Measurements from ENCODE around the gene VPS52. TPM values are rescaled to one million over a fixed set of nuclear protein-coding genes. Genes with fewer than 3 reads are reported as not detected.

VPS52 gene
- total and polyA plus RNA-seq, 2 donors (not counting 1 experiment from before 2014, with no cell fraction given): 100 to 144 TPM

DNA sequence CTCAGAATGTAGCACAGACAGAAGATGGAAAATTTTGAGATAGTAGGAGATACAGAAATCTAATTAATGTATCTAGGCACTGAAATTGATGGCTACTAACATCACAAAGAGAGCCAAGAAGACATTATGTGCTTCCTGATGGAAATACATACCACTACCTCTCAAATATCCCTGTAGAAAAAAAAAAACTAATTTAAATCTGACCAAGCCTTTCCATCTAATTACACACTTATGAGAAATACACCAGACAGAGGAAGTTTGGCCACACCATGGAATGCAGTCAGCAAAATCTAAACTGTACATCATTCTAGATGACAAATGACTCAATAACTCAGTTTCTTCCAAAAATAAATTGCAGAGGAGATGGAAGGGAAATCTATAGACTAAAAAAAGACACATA is 18.9 kb downstream of the VPS52 start:
- Histone ChIP-seq H3K9ac (ENCODE audit: low read length) (no peak overlapping the region), H3K27me3 (replicated peaks in 1 of 4; ENCODE audit: control extremely low read depth in 1 of 4, control insufficient read depth in 3 of 4, insufficient read depth in 4 of 4, low read length in 3 of 4) (no peaks in the 10 kb centered on the region), H2AFZ (ENCODE audit: insufficient read depth, low read depth, low read length, poor library complexity, severe bottlenecking) (no peak overlapping the region), H3K79me2 (ENCODE audit: control insufficient read depth, insufficient read depth, low read length) (peaks cover 9% of the 10 kb centered on the region), H3K4me3 (ENCODE audit: control extremely low read depth in 1 of 5, extremely low read depth in 1 of 5, insufficient read depth in 1 of 5, low read depth in 2 of 5, low read length in 4 of 5) (no peak overlapping the region), H4K20me1 (ENCODE audit: control insufficient read depth, insufficient read depth, low read length, poor library complexity, severe bottlenecking) (no peaks in the 10 kb centered on the region), H3K36me3 (replicated peaks in 1 of 2; ENCODE audit: control extremely low read depth in 1 of 2, control insufficient read depth in 1 of 2, extremely low read depth in 1 of 2, insufficient read depth in 2 of 2, low read length in 1 of 2) (peaks cover 0 to 9% of the 10 kb centered on the region in 2 experiments), H3K4me2 (replicated peaks; ENCODE audit: low read depth, low read length, poor library complexity, severe bottlenecking) (no peak overlapping the region), H3K9me3 (ENCODE audit: control extremely low read depth in 1 of 3, control insufficient read depth in 2 of 3, insufficient read depth in 1 of 3, low read length in 2 of 3) (no peaks in the 10 kb centered on the region), H3K27ac (ENCODE audit: low read length in 2 of 2) (no peak overlapping the region), H3K4me1 (ENCODE audit: control insufficient read depth in 2 of 2, insufficient read depth in 2 of 2, low read length in 2 of 2) (peaks cover 12 to 23% of the 10 kb centered on the region in 2 donors)
- Mint-ChIP-seq H3K27ac (no peak overlapping the region), H3K4me3 (no peak overlapping the region), H3K4me1 (peaks cover 31% of the 10 kb centered on the region), H3K27me3 (no peaks in the 10 kb centered on the region), H3K9me3 (ENCODE audit: insufficient read depth) (no peaks in the 10 kb centered on the region)
- ATAC-seq (ENCODE audit: low read depth) (no peak), DNase-seq (no peak)
- TF ChIP-seq, protein P1, sequence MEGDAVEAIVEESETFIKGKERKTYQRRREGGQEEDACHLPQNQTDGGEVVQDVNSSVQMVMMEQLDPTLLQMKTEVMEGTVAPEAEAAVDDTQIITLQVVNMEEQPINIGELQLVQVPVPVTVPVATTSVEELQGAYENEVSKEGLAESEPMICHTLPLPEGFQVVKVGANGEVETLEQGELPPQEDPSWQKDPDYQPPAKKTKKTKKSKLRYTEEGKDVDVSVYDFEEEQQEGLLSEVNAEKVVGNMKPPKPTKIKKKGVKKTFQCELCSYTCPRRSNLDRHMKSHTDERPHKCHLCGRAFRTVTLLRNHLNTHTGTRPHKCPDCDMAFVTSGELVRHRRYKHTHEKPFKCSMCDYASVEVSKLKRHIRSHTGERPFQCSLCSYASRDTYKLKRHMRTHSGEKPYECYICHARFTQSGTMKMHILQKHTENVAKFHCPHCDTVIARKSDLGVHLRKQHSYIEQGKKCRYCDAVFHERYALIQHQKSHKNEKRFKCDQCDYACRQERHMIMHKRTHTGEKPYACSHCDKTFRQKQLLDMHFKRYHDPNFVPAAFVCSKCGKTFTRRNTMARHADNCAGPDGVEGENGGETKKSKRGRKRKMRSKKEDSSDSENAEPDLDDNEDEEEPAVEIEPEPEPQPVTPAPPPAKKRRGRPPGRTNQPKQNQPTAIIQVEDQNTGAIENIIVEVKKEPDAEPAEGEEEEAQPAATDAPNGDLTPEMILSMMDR (IDR thresholded peaks at IDR 0.05): no peak
- TF ChIP-seq EZH2 (IDR thresholded peaks at IDR 0.05; ENCODE audit: borderline replicate concordance, insufficient read depth, low read depth, low read length, poor library complexity, severe bottlenecking): no peak
- ChIA-PET POLR2A (no interaction called here), CTCF (interaction anchor here (0.7 kb wide), 1 partner anchor 1363 kb away, joined by 3 read pairs; no protein-coding TSS in a partner anchor)
- intact Hi-C loops (cut with micrococcal nuclease): no loop called here

DNA sequence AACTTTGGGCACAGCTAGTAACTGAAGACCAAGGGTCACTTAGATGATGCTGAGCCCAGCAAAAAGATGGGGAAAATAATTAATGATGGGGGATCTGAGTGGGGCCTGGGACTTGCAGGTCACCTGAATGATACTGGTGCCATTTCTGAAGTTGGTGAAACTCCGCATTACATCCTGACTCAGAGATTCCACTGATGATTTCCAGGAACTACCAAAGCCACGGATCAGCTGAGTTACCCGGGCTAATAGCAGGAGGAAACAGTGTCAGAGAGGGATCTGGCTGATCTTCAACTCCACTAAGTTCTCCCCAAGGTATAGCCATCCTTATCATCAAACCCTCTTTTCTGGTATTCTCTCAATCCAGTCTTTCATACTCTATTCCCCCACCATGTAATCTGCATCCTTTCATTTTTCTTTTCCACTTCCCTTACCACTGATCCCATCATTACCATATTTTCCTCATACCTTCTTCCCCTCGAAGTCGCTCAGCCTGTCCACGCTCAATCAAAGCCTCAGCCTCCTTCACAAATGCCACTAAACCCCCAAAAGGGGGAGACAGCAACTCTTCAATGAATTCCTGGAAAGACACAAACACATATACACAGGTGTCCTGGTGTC is 20.2 kb downstream of the VPS52 start:
- ATAC-seq (ENCODE audit: low read depth) (no peak), DNase-seq (no peak)
- H4K20me1 ChIP-seq (ENCODE audit: control insufficient read depth, insufficient read depth, low read length, poor library complexity, severe bottlenecking): no peaks in the 10 kb centered on the region
- no peaks in the 10 kb centered on the region for H3K27me3 ChIP-seq (replicated peaks in 1 of 4; ENCODE audit: control extremely low read depth in 1 of 4, control insufficient read depth in 3 of 4, insufficient read depth in 4 of 4, low read length in 3 of 4)
- peaks cover 9% of the 10 kb centered on the region for H3K79me2 ChIP-seq (ENCODE audit: control insufficient read depth, insufficient read depth, low read length)
- H3K9me3 ChIP-seq (ENCODE audit: control extremely low read depth in 1 of 3, control insufficient read depth in 2 of 3, insufficient read depth in 1 of 3, low read length in 2 of 3): no peaks in the 10 kb centered on the region
- CTCF ChIA-PET: interaction anchor here (0.7 to 6.0 kb wide), 4 partner anchors 30 to 251 kb away, joined by 3 to 80 read pairs (median 9); no protein-coding TSS in a partner anchor
- intact Hi-C loops (cut with micrococcal nuclease): no loop called here
- H3K4me3 ChIP-seq (ENCODE audit: control extremely low read depth in 1 of 5, extremely low read depth in 1 of 5, insufficient read depth in 1 of 5, low read depth in 2 of 5, low read length in 4 of 5): no peak overlapping the region
- Mint-ChIP-seq H3K4me3 (peak overlapping the region; percentile 53), H3K27ac (peak overlapping the region; percentile 1), H3K9me3 (ENCODE audit: insufficient read depth) (no peaks in the 10 kb centered on the region), H3K4me1 (peaks cover 31% of the 10 kb centered on the region), H3K27me3 (no peaks in the 10 kb centered on the region)
- POLR2A ChIA-PET: interaction anchor here (0.6 kb wide), 1 partner anchor 106 kb away, joined by 5 read pairs; no protein-coding TSS in a partner anchor
- H2AFZ ChIP-seq (ENCODE audit: insufficient read depth, low read depth, low read length, poor library complexity, severe bottlenecking): no peak overlapping the region
- H3K36me3 ChIP-seq (replicated peaks in 1 of 2; ENCODE audit: control extremely low read depth in 1 of 2, control insufficient read depth in 1 of 2, extremely low read depth in 1 of 2, insufficient read depth in 2 of 2, low read length in 1 of 2): peaks cover 0 to 9% of the 10 kb centered on the region in 2 experiments
- WGBS (ENCODE audit: insufficient coverage): 90% methylated on average over 6 of the region's 6 CpGs
- no peak overlapping the region for H3K4me2 ChIP-seq (replicated peaks; ENCODE audit: low read depth, low read length, poor library complexity, severe bottlenecking)
- no peak overlapping the region for H3K9ac ChIP-seq (ENCODE audit: low read length)
- H3K27ac ChIP-seq (ENCODE audit: low read length in 2 of 2): no peak overlapping the region
- H3K4me1 ChIP-seq (ENCODE audit: control insufficient read depth in 2 of 2, insufficient read depth in 2 of 2, low read length in 2 of 2): peaks cover 12 to 24% of the 10 kb centered on the region in 2 donors
- TF ChIP-seq EZH2 (IDR thresholded peaks at IDR 0.05; ENCODE audit: borderline replicate concordance, insufficient read depth, low read depth, low read length, poor library complexity, severe bottlenecking): no peak
- TF ChIP-seq, protein P1 (IDR thresholded peaks at IDR 0.05): no peak

Data from B cell (primary cell).